Muscle layer of colon (tissue), 2 donors: ENCODE data around the gene TMEM151A.
A peak's percentile ranks its signal among the peaks of the same experiment; 100 is the strongest.

Experiments
- H3K27ac ChIP-seq: one replicate; pipeline ENCODE4 v1.7.0; 2013; ENCODE audit warnings: low read depth, mild to moderate bottlenecking, low read length, moderate library complexity
- H3K27me3 ChIP-seq, 2 donors: one replicate each; pipeline ENCODE4 v1.7.0; 2013; ENCODE audit warnings: low read length in 2 of 2, mild to moderate bottlenecking in 2 of 2; ENCODE audit not compliant: insufficient read depth in 2 of 2, control insufficient read depth in 1 of 2
- H3K36me3 ChIP-seq: one replicate; pipeline ENCODE4 v1.7.0; 2013; ENCODE audit warnings: mild to moderate bottlenecking, low read length; ENCODE audit not compliant: insufficient read depth
- H3K4me1 ChIP-seq: one replicate; pipeline ENCODE4 v1.7.0; 2013; ENCODE audit warnings: mild to moderate bottlenecking, low read length; ENCODE audit not compliant: insufficient read depth
- H3K4me3 ChIP-seq, 2 donors: one replicate each; pipeline ENCODE4 v1.7.0; 2013; ENCODE audit warnings: low read length in 2 of 2, low read depth in 1 of 2, mild to moderate bottlenecking in 1 of 2, moderate library complexity in 1 of 2
- H3K9ac ChIP-seq: one replicate; pipeline ENCODE4 v1.7.0; 2013; ENCODE audit warnings: low read length
- H3K9me3 ChIP-seq: one replicate; pipeline ENCODE4 v1.7.0; 2013; ENCODE audit warnings: mild to moderate bottlenecking, low read length
- donor health status: abdominal sarcoma.
- donor health status: Adenocarcinoma of cecum.

Gene TMEM151A

GRCh38 chr11:66329165-66329673 is 37.5 kb downstream of the TMEM151A start:
- H3K27me3 ChIP-seq, result peaks cover 0 to 8% of the 10 kb centered on the region in 2 donors
- H3K4me1 ChIP-seq, result peaks cover 24% of the 10 kb centered on the region
- no peak overlapping the region for H3K9ac ChIP-seq
- H3K36me3 ChIP-seq, result no peaks in the 10 kb centered on the region
- no peak overlapping the region for H3K4me3 ChIP-seq
- no peak overlapping the region for H3K27ac ChIP-seq
- no peaks in the 10 kb centered on the region for H3K9me3 ChIP-seq

GRCh38 chr11:66330931-66331330 is 39.2 kb downstream of the TMEM151A start:
- H3K9me3 ChIP-seq, result no peaks in the 10 kb centered on the region
- peaks cover 0 to 8% of the 10 kb centered on the region in 2 donors for H3K27me3 ChIP-seq
- H3K27ac ChIP-seq, result no peak overlapping the region
- H3K4me3 ChIP-seq, result no peak overlapping the region
- no peak overlapping the region for H3K9ac ChIP-seq
- peaks cover 24% of the 10 kb centered on the region for H3K4me1 ChIP-seq
- H3K36me3 ChIP-seq, result no peaks in the 10 kb centered on the region

- peaks cover 27% of the 10 kb centered on the region for H3K4me1 ChIP-seq
- H3K9me3 ChIP-seq, result no peaks in the 10 kb centered on the region
- H3K4me3 ChIP-seq, result no peak overlapping the region
- no peaks in the 10 kb centered on the region for H3K36me3 ChIP-seq
- H3K27ac ChIP-seq, result no peak overlapping the region
- H3K9ac ChIP-seq, result no peak overlapping the region
- H3K27me3 ChIP-seq, result peaks cover 0 to 8% of the 10 kb centered on the region in 2 donors
Observed at GRCh38 chr11:66331542-66332370, 40.1 kb downstream of the TMEM151A start.

- Histone ChIP-seq H3K27me3 (peaks cover 0 to 8% of the 10 kb centered on the region in 2 donors), H3K9me3 (no peaks in the 10 kb centered on the region), H3K4me1 (peaks cover 23% of the 10 kb centered on the region), H3K27ac (no peak overlapping the region), H3K36me3 (peaks cover 6% of the 10 kb centered on the region), H3K9ac (no peak overlapping the region), H3K4me3 (no peak overlapping the region)
Observed at GRCh38 chr11:66332371-66333219, 40.9 kb downstream of the TMEM151A start.

- Histone ChIP-seq H3K27me3 (peaks cover 0 to 8% of the 10 kb centered on the region in 2 donors), H3K36me3 (peaks cover 6% of the 10 kb centered on the region), H3K4me3 (no peak overlapping the region), H3K4me1 (peaks cover 15% of the 10 kb centered on the region), H3K27ac (no peak overlapping the region), H3K9ac (no peak overlapping the region), H3K9me3 (no peaks in the 10 kb centered on the region)
Observed at GRCh38 chr11:66333220-66333877, 41.7 kb downstream of the TMEM151A start.

- Histone ChIP-seq H3K4me1 (peaks cover 10% of the 10 kb centered on the region), H3K9ac (no peak overlapping the region), H3K27ac (no peak overlapping the region), H3K9me3 (no peaks in the 10 kb centered on the region), H3K27me3 (peaks cover 0 to 8% of the 10 kb centered on the region in 2 donors), H3K36me3 (peaks cover 13% of the 10 kb centered on the region), H3K4me3 (no peak overlapping the region)
Observed at GRCh38 chr11:66333896-66334604, 42.4 kb downstream of the TMEM151A start.

GRCh38 chr11:66334605-66335442 is 43.1 kb downstream of the TMEM151A start:
- Histone ChIP-seq H3K4me1 (peaks cover 10% of the 10 kb centered on the region), H3K36me3 (peaks cover 21% of the 10 kb centered on the region), H3K9me3 (no peaks in the 10 kb centered on the region), H3K4me3 (peak overlapping the region in 1 of 2 donors; percentile 63), H3K9ac (no peak overlapping the region), H3K27me3 (peaks cover 0 to 8% of the 10 kb centered on the region in 2 donors), H3K27ac (no peak overlapping the region)

GRCh38 chr11:66335531-66336233 is 44.0 kb downstream of the TMEM151A start:
- Histone ChIP-seq H3K4me1 (peaks cover 10% of the 10 kb centered on the region), H3K9me3 (no peaks in the 10 kb centered on the region), H3K9ac (peak overlapping the region; percentile 25), H3K36me3 (peaks cover 29% of the 10 kb centered on the region), H3K27ac (no peak overlapping the region), H3K4me3 (peak overlapping the region; percentile 43 to 63), H3K27me3 (peaks cover 0 to 8% of the 10 kb centered on the region in 2 donors)

GRCh38 chr11:66336234-66337102 is 44.8 kb downstream of the TMEM151A start, which contains the start of gene RIN1:
Gene RIN1 (minus strand): TSS chr11:66336434. CDS start chr11:66336402, 32 bp downstream.
- peaks cover 36% of the 10 kb centered on the region for H3K36me3 ChIP-seq
- peak within 1 kb of the TSS; percentile 25 for H3K9ac ChIP-seq
- peak within 1 kb of the TSS; percentile 43 to 63 for H3K4me3 ChIP-seq
- H3K9me3 ChIP-seq, result no peaks in the 10 kb centered on the region
- H3K27ac ChIP-seq, result no peak within 1 kb of the TSS
- peaks cover 10% of the 10 kb centered on the region for H3K4me1 ChIP-seq
- H3K27me3 ChIP-seq, result peaks cover 0 to 8% of the 10 kb centered on the region in 2 donors
